Stimulated activated CD8-positive, alpha-beta memory T cell treated with anti-CD3 and anti-CD28 coated beads, Interleukin-15, amount 100 ng/mL, for 48 hours (primary cell): Measurements from ENCODE around the gene CRMP1.

ENCODE experiments used
- DNase-seq, 2 donors: peaks; one replicate each; pipeline ENCODE4 v3.0.0-alpha.2; 2020; ENCODE audit warnings: low read depth in 2 of 2

Gene CRMP1

GRCh38 chr4:5919571-5919970 lies 26.7 kb upstream of the CRMP1 start:
- no peak for DNase-seq

- DNase-seq: no peak
These were observed 26.2 kb upstream of the CRMP1 start for GRCh38 chr4:5919044-5919443.

GRCh38 chr4:5918331-5918985 lies 25.6 kb upstream of the CRMP1 start:
- no peak for DNase-seq

- no peak for DNase-seq
These were observed 24.8 kb upstream of the CRMP1 start for GRCh38 chr4:5917672-5918071.

GRCh38 chr4:5916229-5916628 lies 23.3 kb upstream of the CRMP1 start:
- no peak for DNase-seq

- DNase-seq: no peak
These were observed 20.6 kb upstream of the CRMP1 start for GRCh38 chr4:5913454-5913853.

GRCh38 chr4:5912614-5913019 lies 19.7 kb upstream of the CRMP1 start:
- no peak for DNase-seq

GRCh38 chr4:5908876-5909427 lies 16.1 kb upstream of the CRMP1 start:
- DNase-seq: no peak

- no peak for DNase-seq
These were observed 13.3 kb upstream of the CRMP1 start for GRCh38 chr4:5906191-5906590.

GRCh38 chr4:5905714-5906113 lies 12.8 kb upstream of the CRMP1 start:
- DNase-seq: no peak

GRCh38 chr4:5900844-5901243 lies 8.0 kb upstream of the CRMP1 start:
- no peak for DNase-seq

GRCh38 chr4:5899881-5900280 lies 7.0 kb upstream of the CRMP1 start:
- no peak for DNase-seq

GRCh38 chr4:5899396-5899795 lies 6.5 kb upstream of the CRMP1 start:
- DNase-seq: no peak

GRCh38 chr4:5897674-5898073 lies 4.8 kb upstream of the CRMP1 start:
- DNase-seq: no peak

- DNase-seq: no peak
These were observed 2.4 kb upstream of the CRMP1 start for GRCh38 chr4:5895287-5895686.

- DNase-seq: no peak
These were observed 1.4 kb upstream of the CRMP1 start for GRCh38 chr4:5894266-5894665.

GRCh38 chr4:5893591-5893990 lies 705 bp upstream of the CRMP1 start:
- no peak for DNase-seq

- DNase-seq: no peak
These were observed 423 bp downstream of the CRMP1 start for GRCh38 chr4:5892323-5893003.

GRCh38 chr4:5891563-5892322 lies 1.1 kb downstream of the CRMP1 start:
- DNase-seq: no peak

- no peak for DNase-seq
These were observed 2.7 kb downstream of the CRMP1 start for GRCh38 chr4:5890063-5890727.

GRCh38 chr4:5889002-5889696 lies 3.7 kb downstream of the CRMP1 start:
- no peak for DNase-seq
